Colonic mucosa (tissue), 4 donors: ENCODE data around the gene SLC18A3. TPM values are rescaled to one million over a fixed set of nuclear protein-coding genes. Genes with fewer than 3 reads are reported as not detected.

Experiments
- DNase-seq: peaks from one replicate; pipeline ENCODE4 v3.0.0-alpha.2; 2020
- H3K27ac ChIP-seq: fragments of 200-600 bp; one replicate; pipeline ENCODE4 v1.8.0; 2021
- H3K27me3 ChIP-seq: fragments of 200-600 bp; one replicate; pipeline ENCODE4 v1.8.0; 2021
- H3K36me3 ChIP-seq: fragments of 200-600 bp; one replicate; pipeline ENCODE4 v1.8.0; 2021
- H3K4me1 ChIP-seq: fragments of 200-600 bp; one replicate; pipeline ENCODE4 v1.8.0; 2021; ENCODE audit warnings: mild to moderate bottlenecking
- H3K4me3 ChIP-seq: fragments of 200-600 bp; one replicate; pipeline ENCODE4 v1.8.0; 2021
- H3K9ac ChIP-seq, 2 donors: one replicate each; pipeline ENCODE4 v1.7.0; 2013; ENCODE audit warnings: control low read depth in 2 of 2, low read depth in 2 of 2, low read length in 2 of 2
- H3K9me3 ChIP-seq: fragments of 200-600 bp; one replicate; pipeline ENCODE4 v1.8.0; 2021
- intact Hi-C: fragments of 100-400 bp; cut with DNase I; formaldehyde crosslinking; loops from one replicate; pipeline ENCODE4 v1.14.1; 2022
- total RNA-seq, 2 donors: library from RNA; stranded (reverse); fragmentation: NEBNext Ultra II Directional in 1 of 2; extraction: Animal tissue kit (Norgen Biotek cat#: 25700) in 1 of 2; gene quantifications; one replicate each; pipeline ENCODE4 v1.2.1, GENCODE V29; 2021
- TF ChIP-seq, protein P1 (sequence below): fragments of 200-600 bp; IDR thresholded peaks from one replicate; pipeline ENCODE4 v1.8.0; 2022; ENCODE audit warnings: antibody characterized with exemption, mild to moderate bottlenecking
- donor health status: healthy.
- donor health status: DM: no; HTN: no; CAD: no.
- donor health status: DM: no; HTN: no; CAD: no.

SLC18A3 gene
- total RNA-seq, 2 donors from 2014 or later: 0.42 TPM; not detected in 1

GRCh38 chr10:49651917-49652316 is 41.8 kb downstream of the SLC18A3 start:
- no peak overlapping the region for H3K27ac ChIP-seq
- no peaks in the 10 kb centered on the region for H3K27me3 ChIP-seq
- H3K36me3 ChIP-seq: no peaks in the 10 kb centered on the region
- intact Hi-C loops: no loop called here
- DNase-seq: no peak
- H3K9ac ChIP-seq: no peak overlapping the region
- TF ChIP-seq, protein P1, sequence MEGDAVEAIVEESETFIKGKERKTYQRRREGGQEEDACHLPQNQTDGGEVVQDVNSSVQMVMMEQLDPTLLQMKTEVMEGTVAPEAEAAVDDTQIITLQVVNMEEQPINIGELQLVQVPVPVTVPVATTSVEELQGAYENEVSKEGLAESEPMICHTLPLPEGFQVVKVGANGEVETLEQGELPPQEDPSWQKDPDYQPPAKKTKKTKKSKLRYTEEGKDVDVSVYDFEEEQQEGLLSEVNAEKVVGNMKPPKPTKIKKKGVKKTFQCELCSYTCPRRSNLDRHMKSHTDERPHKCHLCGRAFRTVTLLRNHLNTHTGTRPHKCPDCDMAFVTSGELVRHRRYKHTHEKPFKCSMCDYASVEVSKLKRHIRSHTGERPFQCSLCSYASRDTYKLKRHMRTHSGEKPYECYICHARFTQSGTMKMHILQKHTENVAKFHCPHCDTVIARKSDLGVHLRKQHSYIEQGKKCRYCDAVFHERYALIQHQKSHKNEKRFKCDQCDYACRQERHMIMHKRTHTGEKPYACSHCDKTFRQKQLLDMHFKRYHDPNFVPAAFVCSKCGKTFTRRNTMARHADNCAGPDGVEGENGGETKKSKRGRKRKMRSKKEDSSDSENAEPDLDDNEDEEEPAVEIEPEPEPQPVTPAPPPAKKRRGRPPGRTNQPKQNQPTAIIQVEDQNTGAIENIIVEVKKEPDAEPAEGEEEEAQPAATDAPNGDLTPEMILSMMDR: no peak
- H3K4me3 ChIP-seq: no peak overlapping the region
- H3K9me3 ChIP-seq: no peaks in the 10 kb centered on the region
- no peaks in the 10 kb centered on the region for H3K4me1 ChIP-seq

DNA sequence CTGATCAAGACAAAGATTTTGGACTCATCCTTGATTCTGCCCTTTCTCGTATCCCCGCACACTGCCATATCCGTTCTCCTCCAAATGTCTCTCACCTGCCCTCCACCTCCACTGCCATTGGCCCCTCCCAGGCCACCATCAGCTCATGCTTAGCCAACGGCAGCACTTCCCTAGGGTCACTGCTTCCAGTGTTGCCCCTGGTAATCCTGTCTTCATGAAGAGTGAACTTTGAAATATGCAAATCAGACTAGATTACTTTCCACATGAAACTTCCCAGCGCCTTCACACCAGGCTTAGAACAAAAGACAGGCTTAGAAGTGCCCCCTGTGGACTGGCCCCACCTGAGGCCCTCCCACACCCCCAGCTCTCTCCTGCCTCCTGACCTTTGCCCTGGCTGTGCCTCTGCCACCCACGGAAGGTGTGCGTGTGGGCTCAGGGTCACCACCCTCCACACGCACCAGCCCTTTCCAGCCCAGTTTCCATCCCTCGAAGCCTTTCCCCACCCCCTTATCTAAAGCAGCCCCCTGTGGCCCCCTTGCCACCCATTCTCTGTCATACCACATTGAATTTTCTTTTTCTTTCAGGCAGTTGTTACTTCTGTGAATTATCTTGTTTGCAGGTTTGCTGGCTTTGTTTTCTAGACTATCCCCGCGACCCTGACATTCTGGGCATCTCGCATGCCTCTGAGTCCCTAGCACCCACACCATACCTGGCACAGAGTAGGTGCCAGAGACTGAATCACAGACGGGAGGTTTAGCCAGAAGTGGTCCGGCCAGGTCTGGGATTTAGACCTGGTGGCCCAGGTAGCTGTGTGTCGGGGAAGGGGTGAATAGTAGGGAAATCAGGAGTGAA is 42.5 kb downstream of the SLC18A3 start:
- Histone ChIP-seq H3K27me3 (no peaks in the 10 kb centered on the region), H3K36me3 (no peaks in the 10 kb centered on the region), H3K9ac (no peak overlapping the region), H3K4me3 (no peak overlapping the region), H3K27ac (no peak overlapping the region), H3K4me1 (no peaks in the 10 kb centered on the region), H3K9me3 (no peaks in the 10 kb centered on the region)
- TF ChIP-seq, protein P1: no peak
- intact Hi-C loops: no loop called here
- DNase-seq: no peak

DNA sequence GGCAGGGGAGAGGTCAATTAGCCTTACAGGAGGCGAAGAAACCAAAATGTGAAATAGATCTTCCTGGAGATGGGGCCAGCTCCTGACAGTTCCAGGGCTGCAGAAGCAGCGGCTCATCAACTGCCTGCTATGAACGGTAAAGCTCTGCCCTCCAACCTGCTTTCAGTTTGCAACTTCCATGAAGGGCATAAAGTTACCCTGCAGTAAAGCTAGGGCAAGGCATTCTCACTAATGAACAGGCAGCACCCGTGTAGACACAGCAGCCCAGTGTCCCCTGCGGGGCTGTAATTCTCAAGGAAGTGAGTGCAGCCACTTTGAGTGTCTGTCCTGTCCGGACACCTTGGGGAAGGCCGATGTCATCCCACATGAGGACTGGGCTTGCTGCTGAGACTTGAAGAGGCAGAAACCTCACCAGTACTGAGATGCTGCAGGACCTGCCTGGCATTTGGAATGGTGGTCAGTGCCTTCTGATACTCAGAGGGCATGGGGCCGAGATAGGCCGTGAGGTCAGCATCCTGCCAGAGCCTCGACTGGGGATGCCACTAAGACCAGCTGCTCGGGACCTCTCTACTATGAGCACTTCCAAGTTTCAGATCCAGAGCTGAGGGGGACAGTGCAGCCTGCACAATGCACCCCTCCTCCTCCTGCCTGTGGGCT is 43.3 kb downstream of the SLC18A3 start:
- no peaks in the 10 kb centered on the region for H3K9me3 ChIP-seq
- H3K9ac ChIP-seq: no peak overlapping the region
- intact Hi-C loops: no loop called here
- no peak overlapping the region for H3K4me3 ChIP-seq
- no peaks in the 10 kb centered on the region for H3K36me3 ChIP-seq
- H3K4me1 ChIP-seq: no peaks in the 10 kb centered on the region
- H3K27ac ChIP-seq: no peak overlapping the region
- H3K27me3 ChIP-seq: no peaks in the 10 kb centered on the region
- DNase-seq: no peak
- TF ChIP-seq, protein P1: no peak

DNA sequence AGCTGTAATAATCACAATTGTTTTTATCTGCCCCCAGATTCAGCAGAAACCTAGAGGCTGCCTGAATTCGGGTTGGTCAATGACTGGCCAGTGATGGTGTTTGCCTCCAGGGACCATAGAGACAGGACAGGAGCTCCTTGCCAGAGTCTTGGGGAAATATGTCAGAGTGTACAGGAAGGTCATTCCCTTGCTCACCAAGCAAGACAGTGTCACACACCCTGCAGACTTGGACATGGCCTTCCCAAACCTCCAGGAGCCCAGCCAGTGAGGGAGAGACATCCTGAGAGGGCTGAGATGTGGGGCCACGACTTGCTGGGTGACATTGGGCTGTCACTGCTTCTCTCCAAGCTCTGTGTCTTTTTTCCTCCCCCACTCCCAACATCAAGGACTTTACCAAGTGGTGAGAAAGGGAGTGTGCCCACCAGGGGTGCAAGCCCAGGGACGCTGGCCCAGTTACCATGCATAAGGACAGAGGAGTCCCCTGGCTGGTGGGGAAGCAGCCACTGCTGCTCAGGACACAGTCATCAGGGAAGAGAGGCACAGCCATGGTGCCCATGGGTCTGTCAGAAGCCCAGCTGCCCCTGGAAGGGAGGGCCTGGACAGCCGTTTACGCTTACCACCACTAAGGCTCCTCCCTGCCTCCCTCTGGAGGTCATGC is 44.1 kb downstream of the SLC18A3 start:
- no peaks in the 10 kb centered on the region for H3K36me3 ChIP-seq
- H3K27me3 ChIP-seq: no peaks in the 10 kb centered on the region
- no peak for DNase-seq
- intact Hi-C loops: no loop called here
- no peak overlapping the region for H3K9ac ChIP-seq
- TF ChIP-seq, protein P1: no peak
- H3K4me1 ChIP-seq: no peaks in the 10 kb centered on the region
- no peak overlapping the region for H3K4me3 ChIP-seq
- H3K27ac ChIP-seq: no peak overlapping the region
- no peaks in the 10 kb centered on the region for H3K9me3 ChIP-seq

DNA sequence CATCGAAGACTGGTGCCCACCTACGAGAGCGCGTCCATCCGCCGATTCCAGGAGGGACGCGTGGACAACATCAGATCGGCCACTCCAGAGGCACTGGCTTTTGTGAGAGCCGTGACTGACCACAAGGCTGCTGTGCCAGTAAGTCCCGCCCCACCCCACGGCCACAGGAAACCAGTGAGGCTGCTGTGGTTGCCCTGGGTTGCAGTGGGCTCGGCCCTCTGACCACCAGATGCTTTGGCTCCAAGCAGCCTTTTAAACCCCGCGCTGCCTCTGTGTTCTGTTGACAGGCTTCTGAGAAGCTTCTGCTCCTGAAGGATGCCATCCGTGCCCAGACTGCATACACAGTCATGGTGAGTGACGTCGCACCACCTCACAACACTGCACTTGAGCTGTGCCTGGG is 45.0 kb downstream of the SLC18A3 start:
- no peak overlapping the region for H3K4me3 ChIP-seq
- intact Hi-C loops: no loop called here
- no peaks in the 10 kb centered on the region for H3K27me3 ChIP-seq
- H3K36me3 ChIP-seq: no peaks in the 10 kb centered on the region
- no peaks in the 10 kb centered on the region for H3K9me3 ChIP-seq
- no peak overlapping the region for H3K27ac ChIP-seq
- TF ChIP-seq, protein P1: no peak
- no peaks in the 10 kb centered on the region for H3K4me1 ChIP-seq
- DNase-seq: no peak
- no peak overlapping the region for H3K9ac ChIP-seq
